ENCODE data around the gene CA11. TPM values are rescaled to one million over a fixed set of nuclear protein-coding genes. Genes with fewer than 3 reads are reported as not detected.
A peak's percentile ranks its signal among the peaks of the same experiment; 100 is the strongest.

CA11 gene
- total RNA-seq, 2 experiments from 2014 or later: 11.9 to 14.1 TPM

- H3K4me1 Mint-ChIP-seq: peaks cover 36% of the 10 kb centered on the region
Measured at GRCh38 chr19:48618278-48618915, 27.6 kb downstream of the CA11 start.

GRCh38 chr19:48617146-48617937 is 28.6 kb downstream of the CA11 start:
- Mint-ChIP-seq H3K36me3 (peaks cover 56% of the 10 kb centered on the region), H3K9me3 (no peaks in the 10 kb centered on the region), H3K27me3 (no peaks in the 10 kb centered on the region), H3K27ac (peak overlapping the region; percentile 99), H3K4me1 (peaks cover 32% of the 10 kb centered on the region), H3K4me3 (peak overlapping the region; percentile 97)
- DNase-seq: no peak

More at GRCh38 chr19:48618278-48618915, 27.6 kb downstream of the CA11 start:
- no peaks in the 10 kb centered on the region for H3K9me3 Mint-ChIP-seq
- H3K4me3 Mint-ChIP-seq: peak overlapping the region; percentile 97
- no peak for DNase-seq
- H3K36me3 Mint-ChIP-seq: peaks cover 57% of the 10 kb centered on the region
- no peaks in the 10 kb centered on the region for H3K27me3 Mint-ChIP-seq
- H3K27ac Mint-ChIP-seq: peak overlapping the region; percentile 99

- Mint-ChIP-seq H3K36me3 (peaks cover 53% of the 10 kb centered on the region), H3K4me3 (peak overlapping the region; percentile 97), H3K27ac (peak overlapping the region; percentile 99), H3K9me3 (no peaks in the 10 kb centered on the region), H3K4me1 (peaks cover 28% of the 10 kb centered on the region), H3K27me3 (no peaks in the 10 kb centered on the region)
- no peak for DNase-seq
Measured at GRCh38 chr19:48616491-48617056, 29.4 kb downstream of the CA11 start.

GRCh38 chr19:48616041-48616436 is 29.9 kb downstream of the CA11 start:
- peaks cover 25% of the 10 kb centered on the region for H3K4me1 Mint-ChIP-seq

GRCh38 chr19:48615231-48616040 is 30.6 kb downstream of the CA11 start:
- H3K27ac Mint-ChIP-seq: peak overlapping the region; percentile 32
- no peaks in the 10 kb centered on the region for H3K27me3 Mint-ChIP-seq
- no peak for DNase-seq
- peaks cover 50% of the 10 kb centered on the region for H3K36me3 Mint-ChIP-seq
- peaks cover 25% of the 10 kb centered on the region for H3K4me1 Mint-ChIP-seq
- H3K9me3 Mint-ChIP-seq: no peaks in the 10 kb centered on the region
- peak overlapping the region; percentile 37 for H3K4me3 Mint-ChIP-seq

More at GRCh38 chr19:48616041-48616436, 29.9 kb downstream of the CA11 start:
- Mint-ChIP-seq H3K36me3 (peaks cover 50% of the 10 kb centered on the region), H3K27ac (peak overlapping the region; percentile 99), H3K4me3 (peak overlapping the region; percentile 97), H3K27me3 (no peaks in the 10 kb centered on the region), H3K9me3 (no peaks in the 10 kb centered on the region)
- DNase-seq: no peak

GRCh38 chr19:48614436-48615230 is 31.4 kb downstream of the CA11 start, which contains the start of gene FAM83E:
TSS of gene FAM83E (minus strand) at chr19:48615076. CDS start at chr19:48613372, 1,704 bp downstream.
- peaks cover 18% of the 10 kb centered on the region for H3K4me1 Mint-ChIP-seq
- no peaks in the 10 kb centered on the region for H3K27me3 Mint-ChIP-seq
- peaks cover 45% of the 10 kb centered on the region for H3K36me3 Mint-ChIP-seq
- no peaks in the 10 kb centered on the region for H3K9me3 Mint-ChIP-seq
- no peak for DNase-seq
- peak within 1 kb of the TSS; percentile 60 for H3K27ac Mint-ChIP-seq
- peak within 1 kb of the TSS; percentile 37 for H3K4me3 Mint-ChIP-seq

- peaks cover 42% of the 10 kb centered on the region for H3K36me3 Mint-ChIP-seq
- H3K4me3 Mint-ChIP-seq: peak overlapping the region; percentile 34
- no peaks in the 10 kb centered on the region for H3K27me3 Mint-ChIP-seq
- H3K27ac Mint-ChIP-seq: peak overlapping the region; percentile 60
- H3K4me1 Mint-ChIP-seq: peaks cover 15% of the 10 kb centered on the region
- DNase-seq: no peak
- no peaks in the 10 kb centered on the region for H3K9me3 Mint-ChIP-seq
Measured at GRCh38 chr19:48613852-48614435, 32.0 kb downstream of the CA11 start.

- Mint-ChIP-seq H3K9me3 (no peaks in the 10 kb centered on the region), H3K36me3 (peaks cover 37% of the 10 kb centered on the region), H3K27ac (peak overlapping the region; percentile 50), H3K4me3 (peak overlapping the region; percentile 6), H3K4me1 (peaks cover 15% of the 10 kb centered on the region), H3K27me3 (no peaks in the 10 kb centered on the region)
- DNase-seq: no peak
Measured at GRCh38 chr19:48613024-48613851, 32.7 kb downstream of the CA11 start.

GRCh38 chr19:48611872-48612271 is 34.1 kb downstream of the CA11 start:
- Mint-ChIP-seq H3K4me3 (no peak overlapping the region), H3K27me3 (no peaks in the 10 kb centered on the region), H3K9me3 (no peaks in the 10 kb centered on the region), H3K36me3 (peaks cover 23% of the 10 kb centered on the region), H3K4me1 (peaks cover 10% of the 10 kb centered on the region), H3K27ac (peak overlapping the region; percentile 54)
- no peak for DNase-seq

- Mint-ChIP-seq H3K36me3 (peaks cover 11% of the 10 kb centered on the region), H3K27ac (no peak overlapping the region)
Measured at GRCh38 chr19:48609571-48610108, 36.3 kb downstream of the CA11 start.

GRCh38 chr19:48608798-48609263 is 37.2 kb downstream of the CA11 start:
- Mint-ChIP-seq H3K4me1 (peaks cover 3% of the 10 kb centered on the region), H3K4me3 (no peak overlapping the region), H3K27ac (no peak overlapping the region), H3K9me3 (no peaks in the 10 kb centered on the region), H3K27me3 (no peaks in the 10 kb centered on the region), H3K36me3 (peaks cover 6% of the 10 kb centered on the region)
- peak; percentile 47 for DNase-seq

More at GRCh38 chr19:48609571-48610108, 36.3 kb downstream of the CA11 start:
- Mint-ChIP-seq H3K4me3 (no peak overlapping the region), H3K4me1 (peaks cover 5% of the 10 kb centered on the region), H3K9me3 (no peaks in the 10 kb centered on the region), H3K27me3 (no peaks in the 10 kb centered on the region)
- no peak for DNase-seq

GRCh38 chr19:48607359-48607755 is 38.6 kb downstream of the CA11 start:
- peaks cover 2% of the 10 kb centered on the region for H3K36me3 Mint-ChIP-seq
- H3K27me3 Mint-ChIP-seq: no peaks in the 10 kb centered on the region
- no peaks in the 10 kb centered on the region for H3K4me1 Mint-ChIP-seq
- no peak for DNase-seq
- no peaks in the 10 kb centered on the region for H3K9me3 Mint-ChIP-seq
- no peak overlapping the region for H3K27ac Mint-ChIP-seq
- H3K4me3 Mint-ChIP-seq: no peak overlapping the region
